Memory B cell (primary cell): ENCODE data around the gene LPAR5.
A peak's percentile ranks its signal among the peaks of the same experiment; 100 is the strongest.

ENCODE experiments used
- ATAC-seq: fragments of 150-1000 bp; cut with Tn5 transposase; 2 replicates; pipeline ENCODE4 v1.10.0; 2021; ENCODE audit warnings: low read depth, mild to moderate bottlenecking, moderate library complexity
- DNase-seq, 2 donors: peaks; one replicate each; pipeline ENCODE4 v3.0.0; 2022; ENCODE audit warnings: low spot score in 2 of 2
- H3K27ac Mint-ChIP-seq: one replicate; pipeline ENCODE4 v1.8.0; 2022; ENCODE audit warnings: mild to moderate bottlenecking, moderate library complexity, mixed read lengths
- H3K27me3 Mint-ChIP-seq: one replicate; pipeline ENCODE4 v1.8.0; 2022; ENCODE audit warnings: mixed read lengths
- H3K36me3 Mint-ChIP-seq: one replicate; pipeline ENCODE4 v1.8.0; 2022; ENCODE audit warnings: mild to moderate bottlenecking, mixed read lengths
- H3K4me1 Mint-ChIP-seq: one replicate; pipeline ENCODE4 v1.8.0; 2022; ENCODE audit warnings: mixed read lengths
- H3K4me3 Mint-ChIP-seq: one replicate; pipeline ENCODE4 v1.8.0; 2022; ENCODE audit warnings: mild to moderate bottlenecking, moderate library complexity, mixed read lengths
- H3K9me3 Mint-ChIP-seq: one replicate; pipeline ENCODE4 v1.8.0; 2022; ENCODE audit warnings: mixed read lengths

Gene LPAR5

DNA sequence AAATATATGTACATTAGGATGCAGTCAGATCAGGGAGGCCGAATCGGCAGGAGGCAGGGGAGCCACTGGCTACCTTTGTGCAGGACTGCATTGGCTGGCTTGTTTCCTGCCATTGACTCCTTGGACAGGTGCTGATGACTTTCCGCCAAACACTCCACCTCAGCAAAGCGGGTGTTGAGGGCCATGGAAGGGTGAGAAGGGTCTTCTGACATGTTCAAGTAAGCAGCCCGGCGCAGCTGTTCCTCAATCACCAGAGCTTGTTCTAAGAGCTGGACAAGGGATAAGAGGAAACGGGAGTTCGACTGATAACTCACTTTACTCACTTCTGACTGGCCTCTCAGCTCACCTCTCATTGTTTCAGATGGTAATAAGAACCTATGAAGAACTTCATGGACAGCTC is 62.8 kb downstream of the LPAR5 start:
- peaks cover 37% of the 10 kb centered on the region for H3K36me3 Mint-ChIP-seq
- peaks cover 7% of the 10 kb centered on the region for H3K4me1 Mint-ChIP-seq
- H3K27me3 Mint-ChIP-seq = no peaks in the 10 kb centered on the region
- no peaks in the 10 kb centered on the region for H3K9me3 Mint-ChIP-seq
- peak overlapping the region; percentile 63 for H3K27ac Mint-ChIP-seq
- DNase-seq (no peak), ATAC-seq (no peak)
- no peak overlapping the region for H3K4me3 Mint-ChIP-seq

DNA sequence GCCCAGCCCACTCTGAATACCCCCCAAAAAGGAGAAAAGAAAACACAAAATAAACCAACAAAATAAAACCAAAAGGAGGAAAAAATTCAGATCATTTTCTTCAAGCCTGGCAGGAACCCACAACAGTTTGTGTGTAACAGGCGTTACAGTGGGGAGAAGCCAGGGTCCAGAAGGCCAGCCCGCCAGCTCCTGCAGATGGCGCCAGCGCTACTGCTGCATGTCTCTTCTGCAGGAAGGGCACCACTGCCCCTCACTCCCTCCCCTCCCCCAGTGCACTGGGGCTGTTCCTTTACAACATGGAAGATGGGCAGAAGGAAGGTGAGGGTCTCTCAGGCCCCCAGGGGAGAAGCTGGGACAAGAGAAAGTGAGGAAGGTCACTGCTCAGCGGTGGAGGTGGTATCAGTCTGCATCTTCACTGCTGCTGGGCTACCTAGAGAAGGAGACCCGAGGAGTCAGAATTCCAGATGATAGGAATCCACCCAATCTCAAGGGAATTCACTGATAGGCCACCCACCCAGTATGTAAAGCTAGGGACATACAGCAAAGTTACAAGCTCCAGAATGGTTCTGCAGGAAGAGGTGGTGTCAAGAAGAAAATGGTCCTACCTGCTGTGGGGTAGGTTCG is 65.4 kb downstream of the LPAR5 start:
- H3K4me1 Mint-ChIP-seq = peaks cover 19% of the 10 kb centered on the region
- ATAC-seq (no peak), DNase-seq (peak in 1 of 2 donors; percentile 35)
- no peak overlapping the region for H3K4me3 Mint-ChIP-seq
- peaks cover 30% of the 10 kb centered on the region for H3K36me3 Mint-ChIP-seq
- peak overlapping the region; percentile 81 for H3K27ac Mint-ChIP-seq
- no peaks in the 10 kb centered on the region for H3K9me3 Mint-ChIP-seq
- no peaks in the 10 kb centered on the region for H3K27me3 Mint-ChIP-seq

- Mint-ChIP-seq H3K4me3 (peak overlapping the region; percentile 43), H3K9me3 (no peaks in the 10 kb centered on the region), H3K27me3 (no peaks in the 10 kb centered on the region), H3K4me1 (peaks cover 19% of the 10 kb centered on the region), H3K27ac (peak overlapping the region; percentile 14), H3K36me3 (peaks cover 32% of the 10 kb centered on the region)
- no peak for ATAC-seq
- DNase-seq = no peak
Observed at GRCh38 chr12:6569786-6570185, 66.0 kb downstream of the LPAR5 start.

DNA sequence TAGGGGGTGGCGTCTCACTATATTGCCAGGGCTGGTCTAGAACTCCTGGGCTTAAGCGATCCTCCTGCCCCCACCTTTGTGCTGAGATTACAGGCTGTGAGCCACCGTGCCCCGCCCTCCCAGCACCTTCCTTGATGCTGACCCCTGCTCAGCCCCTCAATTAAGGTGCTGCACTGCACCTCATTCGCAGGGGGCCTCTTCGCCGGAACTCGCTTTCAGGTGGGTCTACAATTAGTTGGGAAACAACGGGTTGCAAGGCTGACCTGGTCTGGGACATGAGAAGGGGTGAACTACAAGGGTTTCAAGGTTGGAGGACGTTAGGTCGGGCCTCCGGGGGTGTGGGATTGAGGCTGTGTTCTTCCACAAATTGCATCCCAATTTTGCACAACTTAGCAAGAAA is 66.4 kb downstream of the LPAR5 start:
- ATAC-seq (no peak), DNase-seq (no peak)
- H3K27ac Mint-ChIP-seq = peak overlapping the region; percentile 14
- peaks cover 31% of the 10 kb centered on the region for H3K36me3 Mint-ChIP-seq
- H3K27me3 Mint-ChIP-seq = no peaks in the 10 kb centered on the region
- peaks cover 19% of the 10 kb centered on the region for H3K4me1 Mint-ChIP-seq
- H3K9me3 Mint-ChIP-seq = no peaks in the 10 kb centered on the region
- peak overlapping the region; percentile 21 for H3K4me3 Mint-ChIP-seq
